Measurements from ENCODE around the gene AUTS2.

The AUTS2 gene

GRCh38 chr7:70389531-70390151 lies 791.4 kb downstream of the AUTS2 start:
- no peak for DNase-seq (ENCODE audit: low read depth)

GRCh38 chr7:70390251-70390650 lies 792.0 kb downstream of the AUTS2 start:
- no peak for DNase-seq (ENCODE audit: low read depth)

- DNase-seq (ENCODE audit: low read depth) = no peak
Measured at GRCh38 chr7:70392256-70392876, 794.1 kb downstream of the AUTS2 start.

- no peak for DNase-seq (ENCODE audit: low read depth)
Measured at GRCh38 chr7:70392877-70393435, 794.7 kb downstream of the AUTS2 start.

- DNase-seq (ENCODE audit: low read depth) = no peak
Measured at GRCh38 chr7:70393956-70394355, 795.7 kb downstream of the AUTS2 start.

GRCh38 chr7:70400829-70401380 lies 802.6 kb downstream of the AUTS2 start:
- no peak for DNase-seq (ENCODE audit: low read depth)

- no peak for DNase-seq (ENCODE audit: low read depth)
Measured at GRCh38 chr7:70402069-70402468, 803.8 kb downstream of the AUTS2 start.

- no peak for DNase-seq (ENCODE audit: low read depth)
Measured at GRCh38 chr7:70405241-70405640, 807.0 kb downstream of the AUTS2 start.

- DNase-seq (ENCODE audit: low read depth) = no peak
Measured at GRCh38 chr7:70406186-70406949, 808.1 kb downstream of the AUTS2 start.

- DNase-seq (ENCODE audit: low read depth) = no peak
Measured at GRCh38 chr7:70406950-70407209, 808.6 kb downstream of the AUTS2 start.

GRCh38 chr7:70408477-70408876 lies 810.2 kb downstream of the AUTS2 start:
- DNase-seq (ENCODE audit: low read depth) = no peak

- no peak for DNase-seq (ENCODE audit: low read depth)
Measured at GRCh38 chr7:70408891-70409290, 810.6 kb downstream of the AUTS2 start.

- DNase-seq (ENCODE audit: low read depth) = no peak
Measured at GRCh38 chr7:70410134-70410750, 812.0 kb downstream of the AUTS2 start.

GRCh38 chr7:70414368-70414767 lies 816.1 kb downstream of the AUTS2 start:
- DNase-seq (ENCODE audit: low read depth) = no peak

GRCh38 chr7:70415179-70415972 lies 817.1 kb downstream of the AUTS2 start:
- DNase-seq (ENCODE audit: low read depth) = no peak

- DNase-seq (ENCODE audit: low read depth) = no peak
Measured at GRCh38 chr7:70416347-70416985, 818.2 kb downstream of the AUTS2 start.

GRCh38 chr7:70416986-70417655 lies 818.8 kb downstream of the AUTS2 start:
- no peak for DNase-seq (ENCODE audit: low read depth)

GRCh38 chr7:70419526-70420380 lies 821.5 kb downstream of the AUTS2 start:
- no peak for DNase-seq (ENCODE audit: low read depth)

GRCh38 chr7:70420381-70420662 lies 822.0 kb downstream of the AUTS2 start:
- no peak for DNase-seq (ENCODE audit: low read depth)

- DNase-seq (ENCODE audit: low read depth) = no peak
Measured at GRCh38 chr7:70421319-70421718, 823.0 kb downstream of the AUTS2 start.
